Lower leg skin (tissue), 4 donors: ENCODE results near the gene IL27RA. TPM values are rescaled to one million over a fixed set of nuclear protein-coding genes. Genes with fewer than 3 reads are reported as not detected.

Experiments used
- DNase-seq, 2 donors: peaks; one replicate each; pipeline ENCODE4 v3.0.0-alpha.2; 2019; ENCODE audit warnings: low spot score in 2 of 2
- H3K4me3 ChIP-seq: fragments of 200-600 bp; sonication (generic); 2 replicates; pipeline ENCODE4 v1.5.1; 2017; ENCODE audit warnings: mild to moderate bottlenecking, low read depth; ENCODE audit not compliant: poor library complexity, severe bottlenecking
- CTCF ChIP-seq, 3 donors: fragments of 450-650 bp; IDR thresholded peaks; one replicate each; pipeline ENCODE4 v1.5.1; 2016; ENCODE audit warnings: antibody characterized with exemption in 3 of 3, mild to moderate bottlenecking in 3 of 3, moderate library complexity in 2 of 3
- POLR2A ChIP-seq, 2 donors: fragments of 450-650 bp; IDR thresholded peaks; one replicate each; pipeline ENCODE4 v1.6.1; 2016 to 2017; ENCODE audit warnings: antibody characterized with exemption in 2 of 2, mild to moderate bottlenecking in 1 of 2, moderate library complexity in 1 of 2
- WGBS, 2 donors: methylation state at CpG; one replicate each; pipeline ENCODE4 v1.1.5; 2018; 5-methylcytosine and 5-hydroxymethylcytosine counted together
- intact Hi-C: fragments of 100-400 bp; cut with DNase I; formaldehyde crosslinking; loops from one replicate; pipeline ENCODE4 v1.15.0; 2023; ENCODE audit warnings: low total_unique reads
- total RNA-seq, 4 donors: library from RNA; depleted of rRNA; stranded (reverse); fragments of >200 nt; gene quantifications; one replicate each; pipeline ENCODE4 v1.1.0, GENCODE V29; 2016

Gene IL27RA
- total RNA-seq, result 1 to 10 TPM in 3 of 4 donors, under 1 TPM in 1; 0.27 to 2.7 (median 2.0) TPM

- 0 to 1% methylated on average over 34 to 40 of the region's 63 CpGs for WGBS, 2 donors
- peak within 1 kb of the TSS; percentile 40 for H3K4me3 ChIP-seq
- TF ChIP-seq POLR2A (IDR thresholded peaks at IDR 0.05), result no peak
- peak in 1 of 3 donors; percentile 35 for TF ChIP-seq CTCF (IDR thresholded peaks at IDR 0.05)
- DNase-seq, result peak in 1 of 2 donors; percentile 91
- intact Hi-C loops, result no loop called here
Observed at GRCh38 chr19:14031719-14032480, at the start of gene IL27RA. Gene IL27RA (plus strand): TSS chr19:14031762. CDS start chr19:14031873, 111 bp downstream.

GRCh38 chr19:13981988-13982501 is 49.5 kb upstream of the IL27RA start:
- no peak for TF ChIP-seq CTCF (IDR thresholded peaks at IDR 0.05)
- TF ChIP-seq POLR2A (IDR thresholded peaks at IDR 0.05), result no peak
- H3K4me3 ChIP-seq, result no peak overlapping the region
- intact Hi-C loops, result no loop called here
- WGBS, 2 donors, result 93% methylated on average over 17 of the region's 17 CpGs
- DNase-seq, result no peak

GRCh38 chr19:13982773-13983172 is 48.8 kb upstream of the IL27RA start:
- WGBS, 2 donors, result 94 to 100% methylated on average over 9 of the region's 9 CpGs
- no peak for TF ChIP-seq POLR2A (IDR thresholded peaks at IDR 0.05)
- no peak for TF ChIP-seq CTCF (IDR thresholded peaks at IDR 0.05)
- intact Hi-C loops, result no loop called here

GRCh38 chr19:13983213-13983889 is 48.2 kb upstream of the IL27RA start:
- intact Hi-C loops, result no loop called here
- no peak overlapping the region for H3K4me3 ChIP-seq
- DNase-seq, result no peak
- 72 to 78% methylated on average over 13 to 17 of the region's 21 CpGs for WGBS, 2 donors
- TF ChIP-seq CTCF (IDR thresholded peaks at IDR 0.05) (no peak), POLR2A (IDR thresholded peaks at IDR 0.05) (no peak)

More at GRCh38 chr19:13982773-13983172, 48.8 kb upstream of the IL27RA start:
- DNase-seq, result no peak
- H3K4me3 ChIP-seq, result no peak overlapping the region

- TF ChIP-seq POLR2A (IDR thresholded peaks at IDR 0.05) (no peak), CTCF (IDR thresholded peaks at IDR 0.05) (no peak)
- intact Hi-C loops, result no loop called here
- WGBS, 2 donors, result 79 to 88% methylated on average over 6 to 15 of the region's 15 CpGs
- no peak overlapping the region for H3K4me3 ChIP-seq
- DNase-seq, result no peak
Observed at GRCh38 chr19:13984186-13984585, 47.4 kb upstream of the IL27RA start.
